H9 (cell line): ENCODE data around the gene SSBP3. TPM values are rescaled to one million over a fixed set of nuclear protein-coding genes. Genes with fewer than 3 reads are reported as not detected.

Source experiments
- DNase-seq: peaks from one replicate; pipeline ENCODE4 v3.0.0-alpha.2; 2017
- H2AFZ ChIP-seq: one replicate; pipeline ENCODE4 v1.6.1; 2013; ENCODE audit warnings: mild to moderate bottlenecking, low read length, control low read depth, moderate library complexity
- H2AK5ac ChIP-seq: 2 replicates; pipeline ENCODE4 v1.6.1; 2013; ENCODE audit warnings: low read length, control low read depth, mixed read lengths; ENCODE audit not compliant: insufficient read length
- H2BK120ac ChIP-seq: one replicate; pipeline ENCODE4 v1.6.1; 2013; ENCODE audit warnings: low read depth, mild to moderate bottlenecking, low read length, control low read depth, inconsistent platforms; ENCODE audit not compliant: poor library complexity, severe bottlenecking
- H2BK12ac ChIP-seq: 2 replicates; pipeline ENCODE4 v1.6.1; 2013; ENCODE audit warnings: low read length, control low read depth, mixed read lengths, low read depth; ENCODE audit not compliant: insufficient read length
- H2BK15ac ChIP-seq: 2 replicates; pipeline ENCODE4 v1.6.1; 2013; ENCODE audit warnings: low read depth, low read length, control low read depth
- H2BK20ac ChIP-seq: one replicate; pipeline ENCODE4 v1.6.1; 2013; ENCODE audit warnings: low read depth, mild to moderate bottlenecking, low read length, control low read depth, inconsistent platforms; ENCODE audit not compliant: poor library complexity, severe bottlenecking
- H2BK5ac ChIP-seq: 2 replicates; pipeline ENCODE4 v1.6.1; 2013; ENCODE audit warnings: low read length, control low read depth, mixed read lengths; ENCODE audit not compliant: insufficient read length
- H3K14ac ChIP-seq: 2 replicates; pipeline ENCODE4 v1.6.1; 2013; ENCODE audit warnings: low read length, control low read depth; ENCODE audit not compliant: insufficient read depth
- H3K18ac ChIP-seq: 2 replicates; pipeline ENCODE4 v1.6.1; 2013; ENCODE audit warnings: low read depth, mild to moderate bottlenecking, mixed read lengths, low read length, control low read depth; ENCODE audit not compliant: insufficient read length
- H3K23ac ChIP-seq: 2 replicates; pipeline ENCODE4 v1.6.1; 2013; ENCODE audit warnings: low read length, control low read depth, mixed read lengths, low read depth; ENCODE audit not compliant: insufficient read length
- H3K23me2 ChIP-seq: 2 replicates; pipeline ENCODE4 v1.6.1; 2013; ENCODE audit warnings: low read depth, mild to moderate bottlenecking, mixed read lengths, low read length, control low read depth; ENCODE audit not compliant: insufficient read length, poor library complexity, severe bottlenecking
- H3K27ac ChIP-seq: 2 replicates; pipeline ENCODE4 v1.5.1; 2013; ENCODE audit warnings: low read length, control low read depth, mixed read lengths, low read depth; ENCODE audit not compliant: insufficient read length
- H3K27me3 ChIP-seq: 2 replicates; pipeline ENCODE4 v1.6.1; 2013; ENCODE audit warnings: low read length, control low read depth, inconsistent platforms; ENCODE audit not compliant: insufficient read depth
- H3K4ac ChIP-seq: 2 replicates; pipeline ENCODE4 v1.6.1; 2013; ENCODE audit warnings: low read depth, mild to moderate bottlenecking, control low read depth, inconsistent platforms, low read length, moderate library complexity
- H3K4me1 ChIP-seq: 2 replicates; pipeline ENCODE4 v1.6.1; 2013; ENCODE audit warnings: low read length, control low read depth, inconsistent platforms; ENCODE audit not compliant: insufficient read depth
- H3K4me2 ChIP-seq: 2 replicates; pipeline ENCODE4 v1.6.1; 2013; ENCODE audit warnings: low read length, control low read depth, mixed read lengths; ENCODE audit not compliant: insufficient read length, insufficient read depth
- H3K56ac ChIP-seq: 2 replicates; pipeline ENCODE4 v1.6.1; 2013; ENCODE audit warnings: low read depth, mild to moderate bottlenecking, mixed read lengths, low read length, control low read depth; ENCODE audit not compliant: insufficient read length
- H3K79me1 ChIP-seq: 2 replicates; pipeline ENCODE4 v1.6.1; 2013; ENCODE audit warnings: low read depth, mild to moderate bottlenecking, moderate library complexity, low read length, control low read depth, inconsistent platforms; ENCODE audit not compliant: insufficient read depth, poor library complexity, severe bottlenecking
- H3K79me2 ChIP-seq: 2 replicates; pipeline ENCODE4 v1.6.1; 2013; ENCODE audit warnings: low read length, control low read depth, inconsistent platforms; ENCODE audit not compliant: insufficient read depth
- H3K9ac ChIP-seq: 2 replicates; pipeline ENCODE4 v1.6.1; 2013; ENCODE audit warnings: low read length, control low read depth, mixed read lengths; ENCODE audit not compliant: insufficient read length; ENCODE audit errors: extremely low read depth
- H3K9me3 ChIP-seq: one replicate; pipeline ENCODE4 v1.6.1; 2013; ENCODE audit warnings: low read depth, low read length, inconsistent platforms; ENCODE audit not compliant: control insufficient read depth
- H3T11ph ChIP-seq: one replicate; pipeline ENCODE4 v1.6.1; 2013; ENCODE audit warnings: mild to moderate bottlenecking, low read length, control low read depth, inconsistent platforms
- H4K20me1 ChIP-seq: one replicate; pipeline ENCODE4 v1.6.1; 2013; ENCODE audit not compliant: control insufficient read depth, insufficient read length, insufficient read depth
- H4K5ac ChIP-seq: 2 replicates; pipeline ENCODE4 v1.6.1; 2013; ENCODE audit warnings: low read depth, mild to moderate bottlenecking, mixed read lengths, low read length, control low read depth; ENCODE audit not compliant: insufficient read length
- H4K8ac ChIP-seq: replicated peaks from 2 replicates; pipeline ENCODE4 v1.6.1; 2013; ENCODE audit warnings: low read length, control low read depth, mixed read lengths, low read depth; ENCODE audit not compliant: insufficient read length
- H4K91ac ChIP-seq: 2 replicates; pipeline ENCODE4 v1.6.1; 2013; ENCODE audit warnings: low read depth, mild to moderate bottlenecking, moderate library complexity, mixed read lengths, low read length, control low read depth; ENCODE audit not compliant: insufficient read length
- H3K27ac Mint-ChIP-seq, 3 experiments: 2 replicates in 2 of 3; 3 replicates in 1 of 3; pipeline ENCODE4 v1.8.0; 2020 to 2021; ENCODE audit warnings: mixed read lengths in 3 of 3, mild to moderate bottlenecking in 1 of 3, moderate library complexity in 1 of 3
- H3K27me3 Mint-ChIP-seq: 2 replicates; pipeline ENCODE4 v1.8.0; 2021; ENCODE audit warnings: low read depth, mild to moderate bottlenecking, moderate library complexity, mixed read lengths
- H3K36me3 Mint-ChIP-seq, 3 experiments: 2 replicates in 2 of 3; 3 replicates in 1 of 3; pipeline ENCODE4 v1.8.0; 2020 to 2021; ENCODE audit warnings: low read depth in 3 of 3, mixed read lengths in 3 of 3; ENCODE audit not compliant: insufficient read depth in 1 of 3
- H3K4me1 Mint-ChIP-seq, 2 experiments: 2 replicates each; pipeline ENCODE4 v1.8.0; 2020; ENCODE audit warnings: mixed read lengths in 2 of 2
- H3K4me3 Mint-ChIP-seq, 2 experiments: 2 replicates in 1 of 2; 3 replicates in 1 of 2; pipeline ENCODE4 v1.8.0; 2020 to 2021; ENCODE audit warnings: mild to moderate bottlenecking in 2 of 2, mixed read lengths in 2 of 2, moderate library complexity in 1 of 2
- H3K9me3 Mint-ChIP-seq, 2 experiments: 2 replicates in 1 of 2; 3 replicates in 1 of 2; pipeline ENCODE4 v1.8.0; 2020; ENCODE audit warnings: mild to moderate bottlenecking in 2 of 2, mixed read lengths in 2 of 2, moderate library complexity in 1 of 2
- CTCF ChIP-seq: fragments of 200-600 bp; sonication (generic); conservative IDR thresholded peaks from 3 replicates; pipeline ENCODE4 v1.8.0; 2021; ENCODE audit warnings: antibody characterized with exemption, mild to moderate bottlenecking
- WGBS: extraction: QIAGEN DNeasy Blood & Tissue Kit; methylation state at CpG from one replicate; pipeline ENCODE4 v1.1.7; 2013; ENCODE audit warnings: missing lambda C conversion rate, low lambda C conversion rate, mixed read lengths; ENCODE audit not compliant: insufficient read length; ENCODE audit errors: extremely low coverage; 5-methylcytosine and 5-hydroxymethylcytosine counted together
- total RNA-seq: library from RNA; stranded (reverse); gene quantifications from 2 replicates; pipeline ENCODE4 v1.2.1, GENCODE V29; 2021

The SSBP3 gene
- total RNA-seq, 1 experiment from 2014 or later, result 126 TPM

DNA sequence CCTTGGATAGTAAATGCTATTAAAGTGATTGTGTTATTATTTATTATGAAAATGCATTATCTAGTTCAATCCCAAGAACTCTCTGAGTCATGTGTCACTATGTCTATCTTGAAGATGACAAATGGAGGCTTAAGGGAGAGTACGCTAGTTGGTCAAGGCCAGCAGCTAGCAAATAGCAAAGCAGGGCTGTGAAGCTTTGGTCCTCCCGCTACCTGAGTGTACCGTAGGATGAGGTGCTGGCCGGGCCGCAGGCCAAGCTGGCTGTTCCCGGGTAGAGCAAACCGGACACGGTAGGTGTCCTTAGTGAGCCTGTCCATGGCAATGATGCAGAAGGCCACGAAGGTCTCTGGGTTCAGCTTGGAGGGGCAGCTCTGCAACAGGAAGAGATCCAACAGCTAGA lies 215.7 kb downstream of the SSBP3 start:
- Histone ChIP-seq H4K20me1 (no peaks in the 10 kb centered on the region), H3K4me2 (no peak overlapping the region), H2BK12ac (no peak overlapping the region), H2BK15ac (no peak overlapping the region), H3K27me3 (no peaks in the 10 kb centered on the region), H3T11ph (no peak overlapping the region), H2BK5ac (no peak overlapping the region), H3K4me1 (no peaks in the 10 kb centered on the region), H3K79me1 (no peaks in the 10 kb centered on the region), H3K27ac (no peak overlapping the region), H3K18ac (no peak overlapping the region), H3K9me3 (no peaks in the 10 kb centered on the region), H3K56ac (no peak overlapping the region), H2BK20ac (no peak overlapping the region), H3K23ac (no peak overlapping the region), H3K4ac (no peak overlapping the region), H2AK5ac (no peak overlapping the region), H3K23me2 (no peaks in the 10 kb centered on the region), H3K79me2 (no peaks in the 10 kb centered on the region), H3K9ac (no peak overlapping the region), H2BK120ac (no peak overlapping the region), H4K5ac (no peak overlapping the region), H4K91ac (no peak overlapping the region), H4K8ac (no peak overlapping the region), H3K14ac (no peak overlapping the region), H2AFZ (no peak overlapping the region)
- Mint-ChIP-seq H3K27me3 (no peaks in the 10 kb centered on the region), H3K4me1 (no peaks in the 10 kb centered on the region), H3K27ac (no peak overlapping the region), H3K36me3 (peaks cover 4 to 33% (median 17%) of the 10 kb centered on the region in 3 experiments; a peak in 6 of 7 replicates), H3K4me3 (no peak overlapping the region), H3K9me3 (no peaks in the 10 kb centered on the region; a peak in 2 of 5 replicates)
- no peak for DNase-seq
- TF ChIP-seq CTCF, result no peak
- no CpG with 5 or more reads among the region's 9 CpGs for WGBS
